ENCODE data around the gene TTC9B.
A peak's percentile ranks its signal among the peaks of the same experiment; 100 is the strongest.
"Not testable (repeated sequence)": the region's sequence is repeated elsewhere in the genome, so short reads cannot be mapped to it uniquely, and the experiment has no call there.

The TTC9B gene

GRCh38 chr19:40213251-40213829 is 4.8 kb downstream of the TTC9B start:
- DNase-seq = no peak

- no peak for DNase-seq
Measured at GRCh38 chr19:40210889-40211288, 7.3 kb downstream of the TTC9B start.

GRCh38 chr19:40208602-40209001 is 9.6 kb downstream of the TTC9B start:
- no peak for DNase-seq

DNA sequence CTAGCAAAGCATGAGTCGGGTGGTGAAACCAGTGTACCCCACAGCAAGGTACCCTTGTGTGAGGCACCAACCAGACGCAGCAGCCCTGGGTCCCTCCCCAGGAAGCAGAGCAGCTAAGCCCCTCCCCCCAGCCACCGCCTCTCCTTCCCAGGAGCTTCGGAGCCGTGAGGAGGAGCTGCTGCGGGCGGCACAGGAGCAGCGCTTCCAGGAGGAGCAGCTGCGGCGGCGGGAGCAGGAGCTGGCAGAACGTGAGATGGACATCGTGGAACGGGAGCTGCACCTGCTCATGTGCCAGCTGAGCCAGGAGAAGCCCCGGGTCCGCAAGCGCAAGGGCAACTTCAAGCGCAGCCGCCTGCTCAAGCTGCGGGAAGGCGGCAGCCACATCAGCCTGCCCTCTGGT is 12.4 kb downstream of the TTC9B start:
- DNase-seq = no peak

DNA sequence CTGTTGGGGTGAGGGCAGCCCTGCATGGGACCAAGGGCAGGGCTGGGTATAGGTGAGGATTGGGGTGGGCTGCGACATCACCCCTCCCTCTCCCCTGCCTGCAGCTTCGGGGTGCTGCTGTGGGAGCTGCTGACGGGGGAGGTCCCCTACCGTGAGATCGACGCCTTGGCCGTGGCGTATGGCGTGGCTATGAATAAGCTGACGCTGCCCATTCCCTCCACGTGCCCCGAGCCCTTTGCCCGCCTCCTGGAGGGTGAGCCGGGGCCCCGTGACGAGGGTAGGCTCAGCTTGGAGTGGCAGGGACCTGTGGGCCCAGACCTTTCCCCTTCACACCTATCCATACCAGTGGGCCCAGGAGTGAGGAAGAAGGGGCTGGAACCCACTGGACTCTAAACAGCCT is 13.8 kb downstream of the TTC9B start:
- no peak for DNase-seq

DNA sequence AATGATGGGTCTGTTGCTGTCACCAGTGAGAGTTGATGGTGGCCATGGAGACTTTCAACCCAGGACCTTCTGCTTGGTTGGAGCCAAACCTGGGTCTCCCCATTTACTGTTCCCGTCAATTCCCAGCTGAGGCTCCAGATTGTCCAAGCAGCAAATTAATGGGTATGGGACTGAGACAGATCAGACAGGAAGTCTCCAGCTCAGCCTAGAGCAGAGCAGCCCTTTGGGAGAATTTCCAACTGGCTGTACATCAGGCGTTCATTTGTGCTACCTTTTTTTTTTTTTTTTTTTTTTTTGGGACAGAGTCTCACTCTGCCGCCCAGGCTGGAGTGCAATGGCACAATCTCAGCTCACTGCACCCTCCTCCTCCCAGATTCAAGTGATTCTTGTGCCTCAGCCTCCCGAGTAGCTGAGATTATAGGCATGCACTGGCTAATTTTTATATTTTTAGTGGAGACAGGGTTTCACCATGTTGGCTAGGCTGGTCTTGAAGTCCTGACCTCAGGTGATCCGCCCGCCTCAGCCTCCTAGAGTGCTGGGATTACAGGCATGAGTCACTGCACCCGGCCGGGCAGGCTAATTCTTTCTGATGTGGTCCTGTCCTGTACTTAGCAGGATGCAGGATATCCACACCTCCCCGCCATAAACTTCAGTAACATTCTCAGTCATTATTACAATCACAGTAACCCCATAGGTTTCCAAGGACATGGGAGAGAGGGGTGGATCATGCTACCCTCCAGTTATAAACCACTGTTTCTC is 17.7 kb downstream of the TTC9B start:
- no peak for DNase-seq

DNA sequence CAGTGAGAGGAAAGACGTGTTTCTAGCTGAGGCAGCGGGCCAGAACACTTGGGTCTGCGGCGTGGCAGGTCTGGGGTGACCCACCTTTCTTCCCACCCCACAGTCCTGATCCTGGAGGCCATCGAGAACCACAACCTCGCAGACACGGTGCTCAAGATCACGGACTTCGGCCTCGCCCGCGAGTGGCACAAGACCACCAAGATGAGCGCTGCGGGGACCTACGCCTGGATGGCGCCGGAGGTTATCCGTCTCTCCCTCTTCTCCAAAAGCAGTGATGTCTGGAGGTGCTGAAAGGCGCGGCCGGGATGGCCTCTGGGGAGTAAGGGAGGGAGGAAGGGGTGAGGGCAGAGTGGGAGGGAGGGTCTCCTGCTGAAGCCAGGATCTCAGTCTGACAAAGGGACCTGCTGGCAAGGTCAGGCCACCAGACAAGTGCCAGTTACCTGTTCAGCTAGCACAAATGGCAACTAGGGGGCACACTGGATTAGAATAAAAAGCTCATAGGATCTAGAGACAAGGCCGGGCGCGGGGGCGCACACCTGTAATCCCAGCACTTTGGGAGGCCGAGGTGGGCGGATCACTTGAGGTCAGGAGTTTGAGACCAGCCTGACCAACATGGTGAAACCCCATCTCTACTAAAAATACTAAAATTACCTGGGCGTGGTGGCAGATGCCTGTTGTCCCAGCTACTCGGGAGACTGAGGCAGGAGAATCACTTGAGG is 19.8 kb downstream of the TTC9B start:
- DNase-seq = no peak

- no peak for DNase-seq
Measured at GRCh38 chr19:40193587-40193849, 24.7 kb downstream of the TTC9B start.

DNA sequence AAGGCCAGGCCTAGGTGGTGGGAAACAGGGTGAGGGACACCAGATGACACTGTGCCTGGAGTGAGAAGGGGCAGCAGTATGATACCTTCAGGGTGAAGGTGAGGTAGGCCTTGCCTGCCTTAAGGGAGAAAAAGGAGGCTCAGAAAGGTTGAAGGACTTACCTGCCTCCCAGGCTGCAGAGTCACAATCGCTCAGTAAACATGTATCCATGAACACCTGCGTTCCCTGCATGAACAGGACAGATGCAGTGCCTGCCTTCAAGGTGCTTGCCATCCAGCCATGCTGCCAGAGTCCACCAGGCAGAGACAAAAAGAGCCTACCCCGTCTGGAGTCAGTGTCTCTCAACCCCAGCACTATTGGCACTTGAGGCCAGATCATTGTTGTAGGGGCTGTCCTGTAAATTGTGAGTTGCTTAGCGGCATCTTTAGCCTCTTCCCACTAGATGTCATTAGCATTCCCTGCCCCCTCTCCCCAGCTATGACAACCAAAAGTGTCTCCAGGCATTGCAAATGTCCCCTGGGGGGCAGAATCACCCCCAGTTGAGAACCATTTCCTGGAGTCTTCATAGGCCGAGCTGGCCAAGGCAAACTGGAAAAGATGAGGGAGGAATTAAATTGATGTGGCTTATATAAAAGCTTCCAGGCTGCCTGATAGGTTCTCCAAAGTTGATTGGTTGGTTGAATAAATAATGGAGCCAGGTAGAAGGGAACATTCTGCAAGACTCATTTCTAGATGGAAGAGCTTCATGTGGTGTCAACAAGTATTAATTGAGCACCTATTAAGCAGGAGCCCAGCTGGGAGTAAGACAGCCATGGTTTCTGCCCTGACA is 25.2 kb downstream of the TTC9B start:
- DNase-seq = no peak

- DNase-seq = peak in 3 of 4 experiments; percentile 33 to 54 (median 36)
Measured at GRCh38 chr19:40191836-40192646, 26.1 kb downstream of the TTC9B start.

DNA sequence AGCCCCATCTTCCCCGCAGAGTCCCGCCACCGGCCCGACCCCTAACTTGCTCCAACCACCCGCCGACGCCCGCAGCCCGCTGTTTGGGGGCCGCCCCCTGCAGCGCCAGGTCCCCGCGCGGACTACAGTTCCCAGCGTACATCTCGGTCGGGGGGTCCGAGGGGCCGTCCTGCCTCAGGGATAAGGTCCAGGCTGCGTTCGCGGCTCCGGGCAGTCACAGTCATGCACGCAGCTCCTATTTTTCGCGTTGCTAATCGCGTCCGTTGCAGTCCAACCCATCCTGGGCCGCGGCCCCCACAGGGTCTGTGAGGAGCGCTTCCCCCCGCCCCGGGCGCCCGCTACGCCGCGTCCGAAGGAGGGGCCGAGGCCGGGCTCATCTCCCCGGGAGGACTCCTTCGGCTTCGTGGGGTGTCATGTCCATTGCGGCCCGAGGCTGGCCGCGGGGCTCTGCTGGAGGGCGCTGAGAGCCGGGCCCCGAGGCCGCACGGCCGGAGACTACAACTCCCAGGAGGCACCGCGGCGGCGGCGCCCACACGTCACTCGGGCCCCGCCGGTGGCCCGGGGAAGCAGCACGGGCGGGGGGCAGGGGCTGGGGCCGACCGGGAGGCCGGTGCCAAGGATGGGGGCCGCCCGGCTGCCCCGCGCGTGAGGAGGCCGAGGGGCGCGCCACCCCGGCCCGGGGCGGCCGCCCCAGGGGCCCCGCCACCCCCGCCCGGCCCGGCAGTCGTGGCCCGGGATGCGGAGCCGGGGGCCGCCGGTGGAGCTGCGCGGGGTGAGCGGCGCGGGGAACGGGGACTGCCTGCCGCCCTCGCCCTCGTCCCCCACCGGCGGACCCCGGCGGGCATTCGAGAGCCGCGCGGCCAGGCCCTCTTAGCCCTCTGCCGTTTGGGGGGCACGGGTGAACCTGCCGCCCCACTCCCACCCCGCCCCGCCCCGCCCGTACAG is 27.0 kb downstream of the TTC9B start, which contains the start of gene MAP3K10:
Gene MAP3K10 (plus strand): TSS at position 536 of the 945 bp plus-strand sequence. CDS start 606 bp downstream, outside the sequence.
- DNase-seq = peak; percentile 72 to 90 (median 81)

- no peak for DNase-seq
Measured at GRCh38 chr19:40184273-40184672, 33.9 kb downstream of the TTC9B start.

DNA sequence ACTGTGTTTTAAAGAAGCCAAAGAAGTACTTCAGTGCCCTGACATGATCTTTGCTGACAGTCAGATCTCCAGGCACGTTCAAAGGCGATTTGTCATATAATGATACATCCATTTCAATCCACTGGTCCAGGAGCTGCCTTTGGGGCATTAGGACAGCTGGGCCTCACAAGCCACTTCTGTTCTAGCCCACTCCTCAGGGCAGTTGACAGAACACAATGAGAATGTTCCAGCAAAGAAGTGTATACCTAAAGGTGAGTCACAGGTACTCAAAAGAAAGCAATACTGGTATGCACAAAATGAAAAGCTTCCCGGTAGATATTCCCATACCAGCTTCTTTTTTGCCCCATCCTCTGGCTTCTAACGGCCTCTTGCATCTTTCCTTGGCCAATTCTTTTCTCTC is 39.4 kb downstream of the TTC9B start:
- no peak for DNase-seq

DNA sequence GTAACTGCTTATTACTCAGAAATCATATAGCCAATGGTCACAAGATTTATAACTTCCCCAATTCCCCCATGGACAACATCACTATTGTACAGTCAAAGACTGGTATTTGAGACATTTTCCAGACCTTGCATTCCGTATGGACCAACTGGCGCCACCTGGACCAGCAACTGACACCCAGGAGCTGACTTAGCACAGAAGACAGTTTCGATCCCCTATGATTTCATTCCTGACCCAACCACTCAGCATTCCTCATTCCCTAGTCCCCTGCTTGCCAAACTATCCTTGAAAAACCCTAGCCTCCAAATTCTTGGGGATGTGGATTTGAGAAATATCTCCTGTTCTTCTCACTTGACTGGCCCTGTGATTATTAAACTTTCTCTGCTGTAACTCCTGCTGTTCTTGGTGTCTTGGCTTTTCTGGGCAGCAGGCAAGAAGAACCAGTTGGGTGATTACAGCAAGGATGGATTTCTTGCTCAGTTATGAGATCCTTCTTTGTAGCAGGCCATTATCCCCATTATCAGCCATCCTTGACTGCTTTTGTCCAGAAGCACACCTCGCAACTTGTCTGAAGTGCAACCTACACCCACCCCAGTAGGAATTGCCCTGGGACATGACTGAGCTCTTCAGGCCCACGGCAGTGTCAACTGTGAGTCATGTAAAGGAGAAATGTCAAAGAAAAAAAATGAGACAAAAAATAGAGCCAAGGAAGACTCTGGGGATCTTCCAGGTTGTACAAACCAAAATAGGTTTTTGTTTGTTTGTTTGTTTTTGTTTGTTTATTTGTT is 40.7 kb downstream of the TTC9B start:
- peak in 3 of 4 experiments; percentile 34 to 40 (median 35) for DNase-seq

- DNase-seq = no peak
Measured at GRCh38 chr19:40175820-40176219, 42.4 kb downstream of the TTC9B start.

DNA sequence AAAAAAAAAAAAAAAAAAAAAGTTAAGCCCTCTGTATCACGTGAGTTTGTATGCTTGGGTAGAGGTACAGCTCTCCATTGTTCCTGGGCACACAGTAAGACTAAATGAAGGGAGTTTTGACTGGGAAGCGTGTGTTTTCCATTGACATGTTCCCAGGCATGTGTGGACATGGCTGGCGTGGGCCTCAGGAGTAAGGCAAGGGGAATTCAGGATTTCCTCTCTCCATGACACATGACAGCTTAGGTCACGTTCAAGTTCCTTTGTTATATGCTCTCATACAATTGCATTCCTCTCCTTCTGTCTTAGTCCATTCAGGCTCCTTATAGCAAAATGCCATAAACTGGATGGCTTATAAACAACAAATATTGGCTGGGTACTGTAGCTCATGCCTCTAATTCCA is 44.1 kb downstream of the TTC9B start:
- DNase-seq = peak in 3 of 4 experiments; percentile 15 to 36 (median 36)

DNA sequence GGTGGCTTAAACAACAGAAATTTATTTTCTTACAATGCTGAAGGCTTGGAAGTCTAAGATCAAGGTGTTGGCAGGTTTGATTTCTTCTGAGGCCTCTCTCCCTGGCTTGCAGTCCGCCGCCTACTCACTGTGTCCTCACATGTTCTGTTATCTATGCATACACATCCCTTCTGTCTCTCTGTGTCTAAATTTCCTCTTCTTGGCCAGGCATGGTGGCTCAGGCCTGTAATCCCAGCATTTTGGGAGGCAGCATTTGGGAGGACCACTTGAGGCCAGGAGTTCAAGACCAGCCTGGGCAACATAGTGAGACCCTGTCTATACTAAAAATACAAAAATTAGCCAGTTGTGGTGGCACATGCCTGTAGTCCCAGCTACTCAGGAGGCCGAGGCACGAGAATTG is 46.9 kb downstream of the TTC9B start:
- DNase-seq = peak in 1 of 4 experiments; percentile 15

DNA sequence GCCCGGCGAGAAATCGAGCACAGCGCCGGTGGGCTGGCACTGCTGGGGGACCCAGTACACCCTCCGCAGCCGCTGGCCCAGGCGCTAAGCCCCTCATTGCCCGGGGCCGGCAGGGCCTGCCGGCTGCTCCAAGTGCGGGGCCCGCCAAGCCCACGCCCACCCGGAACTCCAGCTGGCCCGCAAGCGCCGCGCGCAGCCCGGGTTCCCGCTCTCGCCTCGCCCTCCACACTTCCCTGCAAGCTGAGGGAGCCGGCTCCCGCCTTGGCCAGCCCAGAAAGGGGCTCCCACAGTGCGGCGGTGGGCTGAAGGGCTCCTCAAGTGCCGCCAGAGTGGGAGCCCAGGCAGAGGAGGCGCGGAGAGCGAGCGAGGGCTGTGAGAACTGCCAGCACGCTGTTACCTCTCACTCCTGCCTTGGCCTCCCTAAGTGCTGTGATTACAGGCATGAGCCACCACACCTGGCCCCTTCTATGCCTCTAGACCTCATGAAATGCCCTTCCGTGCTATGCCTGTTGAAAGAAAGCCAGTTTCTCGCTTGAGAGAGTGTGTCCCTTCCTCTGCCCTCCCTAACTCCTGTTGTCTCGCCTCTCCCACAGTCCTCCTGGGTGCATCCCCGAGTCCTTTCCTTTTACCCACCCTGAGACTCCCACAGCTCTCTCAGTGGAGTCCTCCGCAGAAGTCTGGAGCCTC is 47.7 kb downstream of the TTC9B start:
- not testable (repeated sequence) for DNase-seq

Data from suppressor macrophage (primary cell).